Endothelial cell of umbilical vein (primary cell): ENCODE data around the gene GSN.

Experiments
- CTCF ChIP-seq, 2 donors: IDR thresholded peaks; 1 replicate in 1 of 2; 2 replicates in 1 of 2; pipeline ENCODE4 v1.5.1; 2011; ENCODE audit warnings: low read length in 2 of 2, mild to moderate bottlenecking in 2 of 2, moderate library complexity in 2 of 2, control low read depth in 1 of 2, inconsistent platforms in 1 of 2, low read depth in 1 of 2; ENCODE audit not compliant: insufficient read depth in 1 of 2; ENCODE audit errors: extremely low read depth in 1 of 2
- EZH2 ChIP-seq: IDR thresholded peaks from 2 replicates; pipeline ENCODE4 v1.6.1; 2012; ENCODE audit warnings: borderline replicate concordance, low read depth, mild to moderate bottlenecking, moderate library complexity, low read length, inconsistent platforms; ENCODE audit not compliant: severe bottlenecking
- JUN ChIP-seq: IDR thresholded peaks from 2 replicates; pipeline ENCODE4 v1.6.1; 2011; ENCODE audit warnings: borderline replicate concordance, low read depth; ENCODE audit not compliant: insufficient read length, insufficient read depth
- POLR2A ChIP-seq: IDR thresholded peaks from 2 replicates; pipeline ENCODE4 v1.6.1; 2012; ENCODE audit warnings: low read depth, mild to moderate bottlenecking, control low read depth, low read length
- POLR2AphosphoS5 ChIP-seq: IDR thresholded peaks from 2 replicates; pipeline ENCODE4 v1.6.1; 2012; ENCODE audit warnings: low read depth, mild to moderate bottlenecking, control low read depth, low read length, moderate library complexity; ENCODE audit not compliant: insufficient read depth

- TF ChIP-seq CTCF (IDR thresholded peaks at IDR 0.05; ENCODE audit: extremely low read depth in 1 of 2, insufficient read depth in 1 of 2, low read depth in 1 of 2, low read length in 2 of 2) (no peak), EZH2 (no peak), JUN (no peak), POLR2A (no peak), POLR2AphosphoS5 (no peak)
Measured at GRCh38 chr9:121268598-121268850, 562 bp downstream of the GSN start.
